Muscle of leg (tissue), 11 donors: ENCODE data around the gene MBTPS1. TPM values are rescaled to one million over a fixed set of nuclear protein-coding genes. Genes with fewer than 3 reads are reported as not detected.

Experiments
- DNase-seq: peaks from one replicate; pipeline ENCODE4 v3.0.0; 2013
- H3K27ac ChIP-seq: one replicate; pipeline ENCODE4 v1.5.1; 2013; ENCODE audit warnings: mild to moderate bottlenecking, low read length, control low read depth
- H3K27me3 ChIP-seq: one replicate; pipeline ENCODE4 v1.6.1; 2013; ENCODE audit warnings: low read length; ENCODE audit not compliant: control insufficient read depth, insufficient read depth
- H3K36me3 ChIP-seq: one replicate; pipeline ENCODE4 v1.6.1; 2013; ENCODE audit warnings: low read length; ENCODE audit not compliant: control insufficient read depth, insufficient read depth
- H3K4me1 ChIP-seq: one replicate; pipeline ENCODE4 v1.6.1; 2013; ENCODE audit warnings: low read length; ENCODE audit not compliant: control insufficient read depth, insufficient read depth
- H3K4me3 ChIP-seq: one replicate; pipeline ENCODE4 v1.5.1; 2013; ENCODE audit warnings: low read length, control low read depth
- H3K9me3 ChIP-seq: replicated peaks from 2 replicates; pipeline ENCODE4 v1.6.1; 2013; ENCODE audit warnings: low read depth, low read length; ENCODE audit not compliant: control insufficient read depth
- WGBS: methylation state at CpG from one replicate; pipeline ENCODE4 v1.1.5; 2013; ENCODE audit warnings: missing lambda C conversion rate; ENCODE audit not compliant: insufficient coverage; 5-methylcytosine and 5-hydroxymethylcytosine counted together
- polyA plus RNA-seq, 8 donors: library from polyadenylated mRNA; unstranded; fragments of 120-200 nt; gene quantifications; one replicate each; pipeline versions ENCODE4 v1.2.1 to v1.2.3, GENCODE V29; 2013; ENCODE audit warnings: inconsistent platforms in 1 of 8, low replicate concordance in 1 of 8; ENCODE audit not compliant: insufficient read length in 8 of 8, insufficient read depth in 1 of 8
- total RNA-seq: library from RNA; stranded (reverse); fragments of 120-200 nt; gene quantifications from one replicate; pipeline ENCODE4 v1.2.4, GENCODE V29; 2013

Gene MBTPS1
- total and polyA plus RNA-seq, 9 donors = 54.8 to 91.7 (median 70.2) TPM

DNA sequence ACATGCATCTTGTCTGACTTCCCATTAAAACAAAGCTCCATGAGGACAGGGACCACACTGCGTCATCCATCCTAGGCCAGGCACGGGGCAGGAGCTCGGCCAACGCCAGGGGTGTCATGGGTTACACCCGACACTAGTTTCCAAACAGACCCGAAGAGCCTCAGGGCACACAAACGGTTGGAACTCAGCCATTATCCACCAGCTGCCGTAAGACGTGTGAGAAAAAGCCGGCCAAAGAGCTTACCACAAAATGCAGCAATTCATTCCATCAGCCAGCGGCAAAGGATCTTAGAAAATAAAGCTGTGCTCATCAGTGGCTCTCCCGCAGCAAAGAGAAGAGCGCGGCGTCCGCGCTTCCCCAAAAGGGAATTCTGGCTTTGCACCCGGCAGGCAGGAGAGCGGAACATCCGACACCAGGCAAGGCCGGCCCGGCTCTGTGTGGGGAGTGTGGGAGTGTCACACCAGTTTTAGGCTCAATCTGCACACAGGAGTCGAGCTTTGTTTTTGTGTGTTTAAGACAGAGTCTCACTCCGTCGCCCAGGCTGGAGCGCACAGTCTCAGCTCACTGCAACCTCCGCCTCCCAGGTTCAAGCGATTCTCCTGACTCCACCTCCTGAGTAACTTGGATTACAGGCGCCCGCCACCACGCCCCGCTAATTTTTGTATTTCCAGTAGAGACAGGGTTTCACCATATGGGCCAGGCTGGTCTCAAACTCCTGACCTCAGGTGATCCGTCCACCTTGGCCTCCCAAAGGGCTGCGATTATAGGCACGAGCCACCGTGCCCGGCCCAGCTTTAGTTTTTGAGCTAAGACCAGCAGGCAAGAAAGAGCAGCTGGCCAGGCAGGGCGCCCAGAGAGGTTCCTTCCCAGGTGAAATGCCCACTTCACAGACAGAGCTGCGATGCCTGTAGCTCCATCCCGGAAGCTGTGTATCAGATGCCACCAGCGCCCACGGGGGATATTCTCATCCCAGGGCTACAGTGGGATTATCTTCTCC lies 75.6 kb downstream of the MBTPS1 start:
- 54% methylated on average over 31 of the region's 42 CpGs for WGBS
- no peak overlapping the region for H3K4me3 ChIP-seq
- peaks cover 17% of the 10 kb centered on the region for H3K4me1 ChIP-seq
- H3K27ac ChIP-seq = peak overlapping the region; percentile 47
- H3K27me3 ChIP-seq = peaks cover 28% of the 10 kb centered on the region
- DNase-seq = peak; percentile 79
- H3K9me3 ChIP-seq = peaks cover 3% of the 10 kb centered on the region
- no peaks in the 10 kb centered on the region for H3K36me3 ChIP-seq

DNA sequence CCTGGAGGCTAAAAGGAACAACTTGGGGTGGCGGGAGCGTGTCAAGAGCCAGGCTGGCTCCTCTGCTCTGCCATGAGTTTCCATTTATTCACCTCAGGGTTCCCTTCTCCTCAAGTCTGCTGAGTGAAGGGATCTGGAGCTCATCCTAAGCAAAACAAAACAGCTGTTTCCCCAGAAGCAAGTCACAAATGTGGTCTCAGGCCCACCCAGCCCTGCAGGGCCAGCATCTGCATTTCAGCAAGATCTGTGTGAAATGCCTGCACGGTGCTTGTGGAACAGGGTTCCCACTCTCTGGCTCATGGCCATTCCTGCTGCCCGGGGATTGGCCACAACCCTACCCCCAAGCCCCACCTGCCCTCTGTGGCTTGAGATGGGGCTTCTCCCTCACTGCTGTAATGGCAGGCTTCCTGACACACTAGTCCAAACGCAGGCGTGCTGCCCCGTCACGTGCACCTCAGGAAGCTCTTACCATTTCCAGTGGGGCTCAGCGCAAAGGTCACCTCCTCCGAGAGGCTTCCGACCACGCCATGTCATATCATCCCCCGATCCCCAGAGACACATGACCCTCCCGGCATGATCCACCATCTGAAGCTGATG lies 76.4 kb downstream of the MBTPS1 start:
- 63% methylated on average over 14 of the region's 14 CpGs for WGBS
- H3K9me3 ChIP-seq = peaks cover 6% of the 10 kb centered on the region
- H3K27ac ChIP-seq = peak overlapping the region; percentile 47
- H3K4me3 ChIP-seq = no peak overlapping the region
- peaks cover 17% of the 10 kb centered on the region for H3K4me1 ChIP-seq
- no peaks in the 10 kb centered on the region for H3K36me3 ChIP-seq
- DNase-seq = no peak
- peaks cover 28% of the 10 kb centered on the region for H3K27me3 ChIP-seq

GRCh38 chr16:84039696-84040095 lies 77.0 kb downstream of the MBTPS1 start:
- 88% methylated on average over 12 of the region's 12 CpGs for WGBS
- no peak overlapping the region for H3K4me3 ChIP-seq

GRCh38 chr16:84038469-84038868 lies 78.3 kb downstream of the MBTPS1 start:
- no peak for DNase-seq
- Histone ChIP-seq H3K27me3 (peaks cover 21% of the 10 kb centered on the region), H3K4me1 (peaks cover 17% of the 10 kb centered on the region), H3K36me3 (no peaks in the 10 kb centered on the region), H3K9me3 (peaks cover 6% of the 10 kb centered on the region), H3K4me3 (no peak overlapping the region), H3K27ac (no peak overlapping the region)
- 76% methylated on average over 6 of the region's 12 CpGs for WGBS

More at GRCh38 chr16:84039696-84040095, 77.0 kb downstream of the MBTPS1 start:
- H3K27ac ChIP-seq = no peak overlapping the region
- H3K4me1 ChIP-seq = peaks cover 17% of the 10 kb centered on the region
- H3K36me3 ChIP-seq = no peaks in the 10 kb centered on the region
- peaks cover 22% of the 10 kb centered on the region for H3K27me3 ChIP-seq
- H3K9me3 ChIP-seq = peaks cover 6% of the 10 kb centered on the region
- DNase-seq = no peak

GRCh38 chr16:84036982-84037425 lies 79.7 kb downstream of the MBTPS1 start:
- Histone ChIP-seq H3K27me3 (peaks cover 13% of the 10 kb centered on the region), H3K36me3 (no peaks in the 10 kb centered on the region), H3K4me3 (no peak overlapping the region), H3K4me1 (peaks cover 17% of the 10 kb centered on the region), H3K9me3 (peaks cover 6% of the 10 kb centered on the region), H3K27ac (no peak overlapping the region)
- no peak for DNase-seq
- 81% methylated on average over 8 of the region's 8 CpGs for WGBS

GRCh38 chr16:84036131-84036530 lies 80.6 kb downstream of the MBTPS1 start:
- peaks cover 6% of the 10 kb centered on the region for H3K27me3 ChIP-seq
- H3K9me3 ChIP-seq = peaks cover 6% of the 10 kb centered on the region
- H3K4me1 ChIP-seq = peaks cover 14% of the 10 kb centered on the region
- no peaks in the 10 kb centered on the region for H3K36me3 ChIP-seq
- DNase-seq = no peak
- H3K4me3 ChIP-seq = no peak overlapping the region
- H3K27ac ChIP-seq = no peak overlapping the region
- 93% methylated on average over 3 of the region's 3 CpGs for WGBS

GRCh38 chr16:84034516-84034915 lies 82.2 kb downstream of the MBTPS1 start:
- Histone ChIP-seq H3K9me3 (peaks cover 6% of the 10 kb centered on the region), H3K4me1 (no peaks in the 10 kb centered on the region), H3K27me3 (peaks cover 8% of the 10 kb centered on the region), H3K4me3 (no peak overlapping the region), H3K27ac (no peak overlapping the region), H3K36me3 (no peaks in the 10 kb centered on the region)
- WGBS = 81% methylated on average over 12 of the region's 12 CpGs
- DNase-seq = no peak

- H3K27ac ChIP-seq = no peak overlapping the region
- no peak overlapping the region for H3K4me3 ChIP-seq
- peaks cover 8% of the 10 kb centered on the region for H3K27me3 ChIP-seq
- H3K9me3 ChIP-seq = peaks cover 6% of the 10 kb centered on the region
- no peaks in the 10 kb centered on the region for H3K4me1 ChIP-seq
- no peaks in the 10 kb centered on the region for H3K36me3 ChIP-seq
- no peak for DNase-seq
- 82% methylated on average over 24 of the region's 25 CpGs for WGBS
Observed at GRCh38 chr16:84033251-84034195, 83.2 kb downstream of the MBTPS1 start.

GRCh38 chr16:84032458-84033178 lies 84.1 kb downstream of the MBTPS1 start:
- Histone ChIP-seq H3K4me1 (no peaks in the 10 kb centered on the region), H3K4me3 (no peak overlapping the region), H3K27me3 (peaks cover 8% of the 10 kb centered on the region), H3K27ac (no peak overlapping the region), H3K9me3 (peaks cover 6% of the 10 kb centered on the region), H3K36me3 (no peaks in the 10 kb centered on the region)
- DNase-seq = no peak
- no CpG with 5 or more reads among the region's 15 CpGs for WGBS
